ENCODE measurements around the gene TDRD3.

- TF ChIP-seq USF1 (IDR thresholded peaks at IDR 0.05) (no peak), RAD21 (IDR thresholded peaks at IDR 0.05; ENCODE audit: low read depth) (no peak), REST (IDR thresholded peaks at IDR 0.05; ENCODE audit: low read depth) (no peak), EP300 (IDR thresholded peaks at IDR 0.05; ENCODE audit: borderline replicate concordance) (no peak), TEAD4 (IDR thresholded peaks at IDR 0.05) (no peak), YY1 (IDR thresholded peaks at IDR 0.05; ENCODE audit: low read depth) (no peak), ZBTB7A (IDR thresholded peaks at IDR 0.05; ENCODE audit: low read depth) (no peak), FOXM1 (IDR thresholded peaks at IDR 0.05; ENCODE audit: borderline replicate concordance, low read depth) (no peak)
- TF ChIP-seq, protein P1, sequence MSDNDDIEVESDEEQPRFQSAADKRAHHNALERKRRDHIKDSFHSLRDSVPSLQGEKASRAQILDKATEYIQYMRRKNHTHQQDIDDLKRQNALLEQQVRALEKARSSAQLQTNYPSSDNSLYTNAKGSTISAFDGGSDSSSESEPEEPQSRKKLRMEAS (IDR thresholded peaks at IDR 0.05) = no peak
Observed at GRCh38 chr13:60571571-60571970, 174.6 kb downstream of the TDRD3 start.
